GM23248 (cell line): ENCODE data around the gene DIRAS3. TPM values are rescaled to one million over a fixed set of nuclear protein-coding genes. Genes with fewer than 3 reads are reported as not detected.

Experiments used
- DNase-seq: peaks from one replicate; pipeline ENCODE4 v3.0.0-alpha.2; 2015
- H2AFZ ChIP-seq: fragments of 200-600 bp; sonication (generic); 2 replicates; pipeline ENCODE4 v1.6.1; 2016; ENCODE audit warnings: antibody characterized with exemption
- H3F3A ChIP-seq: fragments of 200-600 bp; sonication (generic); 2 replicates; pipeline ENCODE4 v1.6.1; 2016; ENCODE audit warnings: mild to moderate bottlenecking, antibody characterized with exemption, mixed run types; ENCODE audit not compliant: insufficient read depth
- H3K27ac ChIP-seq: fragments of 200-600 bp; sonication (generic); 2 replicates; pipeline ENCODE4 v1.5.1; 2016; ENCODE audit warnings: mild to moderate bottlenecking
- H3K27me3 ChIP-seq: fragments of 200-600 bp; sonication (generic); replicated peaks from 2 replicates; pipeline ENCODE4 v1.6.1; 2016; ENCODE audit warnings: mild to moderate bottlenecking; ENCODE audit not compliant: insufficient read depth
- H3K36me3 ChIP-seq: fragments of 200-600 bp; sonication (generic); 2 replicates; pipeline ENCODE4 v1.6.1; 2016; ENCODE audit warnings: low read depth, mild to moderate bottlenecking
- H3K4me1 ChIP-seq: fragments of 200-600 bp; sonication (generic); 2 replicates; pipeline ENCODE4 v1.6.1; 2016; ENCODE audit warnings: mild to moderate bottlenecking; ENCODE audit not compliant: insufficient read depth
- H3K4me2 ChIP-seq: fragments of 200-600 bp; sonication (generic); one replicate; pipeline ENCODE4 v1.6.1; 2016; ENCODE audit warnings: mild to moderate bottlenecking; ENCODE audit not compliant: unreplicated experiment
- H3K4me3 ChIP-seq: fragments of 200-600 bp; sonication (generic); 2 replicates; pipeline ENCODE4 v1.5.1; 2016; ENCODE audit warnings: mild to moderate bottlenecking
- H3K79me2 ChIP-seq: fragments of 200-600 bp; sonication (generic); 2 replicates; pipeline ENCODE4 v1.6.1; 2016; ENCODE audit warnings: mild to moderate bottlenecking; ENCODE audit not compliant: insufficient read depth
- H3K9ac ChIP-seq: fragments of 200-600 bp; sonication (generic); 2 replicates; pipeline ENCODE4 v1.6.1; 2016; ENCODE audit warnings: mild to moderate bottlenecking
- H3K9me2 ChIP-seq: fragments of 200-600 bp; sonication (generic); 2 replicates; pipeline ENCODE4 v1.6.1; 2016; ENCODE audit warnings: mixed run types, mild to moderate bottlenecking, moderate library complexity; ENCODE audit not compliant: insufficient read depth
- H3K9me3 ChIP-seq: fragments of 200-600 bp; sonication (generic); one replicate; pipeline ENCODE4 v1.6.1; 2017; ENCODE audit warnings: low read depth
- H4K20me1 ChIP-seq: fragments of 200-600 bp; sonication (generic); 2 replicates; pipeline ENCODE4 v1.6.0; 2016; ENCODE audit not compliant: insufficient read depth
- EZH2 ChIP-seq: fragments of 200-600 bp; sonication (generic); IDR thresholded peaks from 2 replicates; pipeline ENCODE4 v1.6.1; 2018; ENCODE audit warnings: antibody characterized with exemption, mild to moderate bottlenecking; ENCODE audit not compliant: insufficient read depth, poor library complexity, severe bottlenecking
- EZH2phosphoT487 ChIP-seq: fragments of 200-600 bp; sonication (generic); IDR thresholded peaks from 2 replicates; pipeline ENCODE4 v1.6.1; 2018; ENCODE audit warnings: antibody characterized with exemption, moderate library complexity, mild to moderate bottlenecking, low read depth; ENCODE audit not compliant: insufficient read depth
- WGBS, 2 experiments: methylation state at CpG; one replicate each; pipeline ENCODE4 v1.1.6; 2015 to 2017; ENCODE audit warnings: low lambda C conversion rate in 2 of 2, low coverage in 1 of 2; ENCODE audit errors: missing lambda C conversion rate in 2 of 2; 5-methylcytosine and 5-hydroxymethylcytosine counted together
- in situ Hi-C: fragments of 300-500 bp; cut with MboI; formaldehyde crosslinking; loops from 2 replicates; pipeline ENCODE4 v1.15.0; 2020
- polyA plus RNA-seq: library from polyadenylated mRNA; unstranded; fragments of >200 nt; fragmentation: Nextera tagmentation; extraction: Ambion mirVana; gene quantifications from 2 replicates; pipeline ENCODE4 v1.2.1, GENCODE V29; 2016
- total RNA-seq: library from RNA; depleted of rRNA; stranded (reverse); fragments of >200 nt; shearing (Covaris generic); gene quantifications from 2 replicates; pipeline ENCODE4 v1.2.3, GENCODE V29; 2014

DIRAS3 gene
- total and polyA plus RNA-seq, 2 experiments from 2014 or later: 12.1 to 13.3 TPM

GRCh38 chr1:68046885-68047658 lies 3.4 kb downstream of the DIRAS3 start:
- no peaks in the 10 kb centered on the region for H3K27me3 ChIP-seq
- H2AFZ ChIP-seq: no peak overlapping the region
- H3K27ac ChIP-seq: no peak overlapping the region
- H3K9me2 ChIP-seq: no peaks in the 10 kb centered on the region
- no peak overlapping the region for H3K4me3 ChIP-seq
- H3K4me2 ChIP-seq: no peak overlapping the region
- in situ Hi-C loops: no loop called here
- H3K9ac ChIP-seq: no peak overlapping the region
- no peaks in the 10 kb centered on the region for H3K4me1 ChIP-seq
- 91 to 92% methylated on average over 34 of the region's 34 CpGs for WGBS, 2 experiments
- no peak for DNase-seq
- no peaks in the 10 kb centered on the region for H3K79me2 ChIP-seq
- TF ChIP-seq EZH2: no peak
- no peak for TF ChIP-seq EZH2phosphoT487
- no peaks in the 10 kb centered on the region for H3K36me3 ChIP-seq
- H3F3A ChIP-seq: no peaks in the 10 kb centered on the region
- H3K9me3 ChIP-seq: no peaks in the 10 kb centered on the region
- no peaks in the 10 kb centered on the region for H4K20me1 ChIP-seq

GRCh38 chr1:68046423-68046822 lies 4.0 kb downstream of the DIRAS3 start:
- H3K9me2 ChIP-seq: no peaks in the 10 kb centered on the region
- in situ Hi-C loops: no loop called here
- no peaks in the 10 kb centered on the region for H3K9me3 ChIP-seq
- DNase-seq: no peak
- H3K9ac ChIP-seq: no peak overlapping the region
- no peak overlapping the region for H3K4me3 ChIP-seq
- 90 to 93% methylated on average over 8 of the region's 8 CpGs for WGBS, 2 experiments
- H3K4me2 ChIP-seq: no peak overlapping the region
- H3F3A ChIP-seq: no peaks in the 10 kb centered on the region
- H4K20me1 ChIP-seq: no peaks in the 10 kb centered on the region
- H2AFZ ChIP-seq: no peak overlapping the region
- no peak overlapping the region for H3K27ac ChIP-seq
- H3K4me1 ChIP-seq: no peaks in the 10 kb centered on the region
- no peaks in the 10 kb centered on the region for H3K79me2 ChIP-seq
- no peaks in the 10 kb centered on the region for H3K36me3 ChIP-seq
- TF ChIP-seq EZH2phosphoT487 (no peak), EZH2 (no peak)
- no peaks in the 10 kb centered on the region for H3K27me3 ChIP-seq

GRCh38 chr1:68045511-68046180 lies 4.8 kb downstream of the DIRAS3 start:
- no peak overlapping the region for H3K9ac ChIP-seq
- H3K36me3 ChIP-seq: no peaks in the 10 kb centered on the region
- H3K4me1 ChIP-seq: no peaks in the 10 kb centered on the region
- in situ Hi-C loops: no loop called here
- no peak overlapping the region for H3K4me2 ChIP-seq
- no peak overlapping the region for H3K4me3 ChIP-seq
- no peaks in the 10 kb centered on the region for H3K9me3 ChIP-seq
- TF ChIP-seq EZH2: no peak
- no peak for TF ChIP-seq EZH2phosphoT487
- no peak overlapping the region for H2AFZ ChIP-seq
- H3F3A ChIP-seq: no peaks in the 10 kb centered on the region
- WGBS, 2 experiments: 92 to 96% methylated on average over 4 of the region's 4 CpGs
- H3K79me2 ChIP-seq: no peaks in the 10 kb centered on the region
- no peaks in the 10 kb centered on the region for H4K20me1 ChIP-seq
- no peak overlapping the region for H3K27ac ChIP-seq
- H3K9me2 ChIP-seq: no peaks in the 10 kb centered on the region
- no peak for DNase-seq
- no peaks in the 10 kb centered on the region for H3K27me3 ChIP-seq

GRCh38 chr1:68043443-68044090 lies 6.9 kb downstream of the DIRAS3 start:
- Histone ChIP-seq H3K9me2 (no peaks in the 10 kb centered on the region), H2AFZ (no peak overlapping the region), H3K4me2 (no peak overlapping the region), H3K4me3 (no peak overlapping the region), H3K4me1 (no peaks in the 10 kb centered on the region), H3K36me3 (no peaks in the 10 kb centered on the region), H3K9me3 (no peaks in the 10 kb centered on the region), H4K20me1 (no peaks in the 10 kb centered on the region), H3F3A (no peaks in the 10 kb centered on the region), H3K79me2 (no peaks in the 10 kb centered on the region), H3K27ac (no peak overlapping the region), H3K27me3 (no peaks in the 10 kb centered on the region), H3K9ac (no peak overlapping the region)
- WGBS, 2 experiments: 91 to 94% methylated on average over 22 of the region's 22 CpGs
- TF ChIP-seq EZH2: no peak
- TF ChIP-seq EZH2phosphoT487: no peak
- DNase-seq: no peak
- in situ Hi-C loops: no loop called here
